GM18858 (cell line): ENCODE results near the gene PANK4.

ENCODE experiments used
- ATAC-seq: cut with Tn5 transposase; IDR thresholded peaks from one replicate; pipeline ENCODE4 v1.9.1; 2021; ENCODE audit not compliant: unreplicated experiment

PANK4 gene

GRCh38 chr1:2530513-2531361 is 4.3 kb upstream of the PANK4 start:
- ATAC-seq: no peak

GRCh38 chr1:2529784-2530512 is 3.6 kb upstream of the PANK4 start, which contains the start of gene HES5:
TSS of gene HES5 (minus strand) at chr1:2530263. CDS start at chr1:2530164, 99 bp downstream.
- no peak for ATAC-seq

GRCh38 chr1:2528966-2529783 is 2.8 kb upstream of the PANK4 start:
- ATAC-seq: no peak

GRCh38 chr1:2528611-2528965 is 2.2 kb upstream of the PANK4 start:
- ATAC-seq: no peak

GRCh38 chr1:2528016-2528415 is 1.6 kb upstream of the PANK4 start:
- no peak for ATAC-seq

- ATAC-seq: no peak
Measured at GRCh38 chr1:2527556-2527860, 1.1 kb upstream of the PANK4 start.

- ATAC-seq: no peak
Measured at GRCh38 chr1:2526824-2527555, 594 bp upstream of the PANK4 start.

- no peak for ATAC-seq
Measured at GRCh38 chr1:2525572-2525919, 850 bp downstream of the PANK4 start.

- ATAC-seq: no peak
Measured at GRCh38 chr1:2523891-2524609, 2.3 kb downstream of the PANK4 start.

- ATAC-seq: no peak
Measured at GRCh38 chr1:2523191-2523890, 3.1 kb downstream of the PANK4 start.

- no peak for ATAC-seq
Measured at GRCh38 chr1:2522230-2522629, 4.2 kb downstream of the PANK4 start.

GRCh38 chr1:2520806-2521205 is 5.6 kb downstream of the PANK4 start:
- no peak for ATAC-seq

- no peak for ATAC-seq
Measured at GRCh38 chr1:2520206-2520605, 6.2 kb downstream of the PANK4 start.

GRCh38 chr1:2519729-2520128 is 6.7 kb downstream of the PANK4 start:
- no peak for ATAC-seq

- ATAC-seq: no peak
Measured at GRCh38 chr1:2519029-2519685, 7.2 kb downstream of the PANK4 start.

GRCh38 chr1:2518528-2518927 is 7.9 kb downstream of the PANK4 start:
- ATAC-seq: no peak

GRCh38 chr1:2517966-2518365 is 8.4 kb downstream of the PANK4 start:
- no peak for ATAC-seq

- ATAC-seq: no peak
Measured at GRCh38 chr1:2516946-2517345, 9.4 kb downstream of the PANK4 start.

- ATAC-seq: no peak
Measured at GRCh38 chr1:2516124-2516523, 10.3 kb downstream of the PANK4 start.

GRCh38 chr1:2515763-2516080 is 10.7 kb downstream of the PANK4 start:
- ATAC-seq: no peak
